NCI-H748 (cell line): ENCODE results near the gene CLDN22.

Source experiments
- DNase-seq: peaks from one replicate; lab custom pipeline; 2025; ENCODE audit not compliant: unreplicated experiment; lab: John Stamatoyannopoulos, UW

Gene CLDN22

GRCh38 chr4:183320211-183321059, at the start of gene CLDN22:
CLDN22 (minus strand) TSS chr4:183320276; CDS start chr4:183320218, 58 bp downstream.
- DNase-seq: peak; percentile 48

- no peak for DNase-seq
Observed at GRCh38 chr4:183369073-183369472, 49.0 kb upstream of the CLDN22 start.

GRCh38 chr4:183366206-183366835, 46.2 kb upstream of the CLDN22 start:
- DNase-seq: no peak

- no peak for DNase-seq
Observed at GRCh38 chr4:183364025-183364424, 43.9 kb upstream of the CLDN22 start.

DNA sequence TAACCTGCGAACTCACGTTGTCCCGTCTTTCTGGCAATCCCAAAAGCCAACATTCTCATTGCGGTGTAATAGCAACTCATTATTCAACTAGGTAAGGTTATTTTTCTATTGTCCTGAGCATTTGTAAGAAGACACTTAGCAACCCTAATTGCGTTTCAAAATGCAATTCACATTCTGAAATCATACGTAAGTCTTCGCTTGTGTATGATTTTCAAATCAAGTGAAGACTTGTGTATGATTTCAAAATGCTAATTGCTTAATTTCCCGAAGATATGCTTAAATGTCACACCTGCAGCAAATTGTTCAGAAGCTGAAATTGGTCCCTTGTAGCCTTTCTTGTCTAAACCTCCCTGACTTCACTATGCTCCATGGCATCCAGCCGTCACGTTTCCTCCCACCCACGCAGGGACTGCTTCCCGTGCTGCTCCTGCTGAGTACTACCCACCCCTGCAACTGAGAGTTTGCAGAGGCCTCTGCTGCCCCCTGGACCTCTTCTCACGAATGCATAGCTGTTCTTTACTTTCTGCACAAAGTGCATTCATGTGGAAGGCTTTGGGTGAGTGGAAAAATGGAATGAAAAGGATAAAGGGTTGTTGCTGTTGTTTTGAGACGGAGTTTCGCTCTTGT, 43.0 kb upstream of the CLDN22 start:
- no peak for DNase-seq

DNA sequence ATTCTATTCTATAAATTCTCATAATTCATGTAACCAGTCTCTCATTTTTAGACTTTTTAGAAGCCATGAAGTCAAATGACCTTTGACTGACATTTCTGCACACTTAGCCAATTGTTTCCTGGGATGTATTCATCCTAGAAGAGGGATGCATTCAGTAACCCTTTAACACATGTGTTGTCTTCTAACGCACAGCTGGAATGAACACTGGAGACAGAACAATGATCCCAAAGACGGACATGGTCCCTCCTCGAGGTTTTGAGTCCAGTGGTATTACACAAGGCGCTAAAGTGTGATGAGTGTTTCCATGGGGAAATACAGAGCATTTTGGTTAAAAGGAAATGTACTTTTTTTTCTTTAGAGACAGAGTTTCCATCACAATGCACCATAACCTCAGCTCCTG, 42.0 kb upstream of the CLDN22 start:
- no peak for DNase-seq

DNA sequence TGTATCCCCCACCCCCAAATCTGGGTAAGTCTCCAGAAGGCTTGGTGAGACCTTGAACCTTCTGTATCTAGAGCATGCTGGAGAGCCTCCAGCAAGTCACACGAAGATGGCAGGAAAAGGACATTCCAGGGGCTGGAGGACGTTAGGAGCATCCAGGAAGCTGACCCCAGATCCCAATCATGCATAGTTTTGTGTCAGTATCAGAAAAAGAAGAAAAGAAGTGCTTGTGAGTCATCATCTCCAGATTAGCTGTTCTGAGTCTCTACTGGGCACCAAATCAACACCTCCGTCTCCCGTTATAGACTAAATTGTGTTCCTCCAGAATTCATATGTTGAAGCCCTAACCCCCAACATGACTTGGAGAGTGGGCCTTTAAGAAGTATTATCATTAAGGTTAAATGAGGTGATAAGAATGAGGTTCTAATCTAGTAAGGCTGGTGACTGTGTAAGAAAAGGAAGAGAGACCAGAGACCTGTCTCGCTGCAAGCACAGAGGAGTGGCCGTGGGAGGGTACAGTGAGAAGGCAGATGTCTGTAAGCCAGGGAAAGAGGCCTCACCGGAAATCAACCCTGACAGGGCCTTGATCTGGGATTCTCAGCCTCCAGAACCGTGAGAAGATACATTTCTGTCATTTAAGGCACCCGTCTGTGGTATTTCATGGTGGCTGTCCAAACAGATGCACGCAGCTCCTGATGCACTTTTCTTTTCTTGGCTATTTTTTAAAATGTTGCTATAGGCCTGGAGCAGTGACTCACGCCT, 40.3 kb upstream of the CLDN22 start:
- DNase-seq: no peak

DNA sequence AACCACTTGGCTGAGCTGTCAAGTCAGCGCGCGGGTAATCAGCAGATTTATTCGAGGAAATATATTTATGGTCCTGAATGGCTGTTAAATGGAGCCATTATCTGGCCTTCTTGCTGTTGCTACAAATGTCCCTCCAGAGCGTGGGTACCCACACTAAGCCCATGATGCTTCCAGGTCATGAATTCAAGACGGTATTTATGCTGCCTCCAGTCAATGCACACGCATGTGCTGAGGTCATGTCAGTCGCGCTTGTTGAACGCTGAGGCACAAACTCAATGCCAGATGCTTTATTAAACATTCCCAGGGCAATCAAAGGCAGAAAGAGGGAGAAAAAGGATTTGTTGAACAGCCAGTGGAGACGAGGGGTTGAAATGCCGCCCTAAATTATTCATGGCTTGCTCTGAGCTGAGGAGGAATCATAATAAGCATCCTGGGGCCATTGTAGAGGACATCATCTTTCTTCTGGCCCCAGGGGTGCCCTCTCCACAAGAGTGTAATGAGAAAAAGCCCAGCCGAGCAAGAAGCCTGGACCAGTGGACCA, 38.2 kb upstream of the CLDN22 start:
- DNase-seq: no peak

DNA sequence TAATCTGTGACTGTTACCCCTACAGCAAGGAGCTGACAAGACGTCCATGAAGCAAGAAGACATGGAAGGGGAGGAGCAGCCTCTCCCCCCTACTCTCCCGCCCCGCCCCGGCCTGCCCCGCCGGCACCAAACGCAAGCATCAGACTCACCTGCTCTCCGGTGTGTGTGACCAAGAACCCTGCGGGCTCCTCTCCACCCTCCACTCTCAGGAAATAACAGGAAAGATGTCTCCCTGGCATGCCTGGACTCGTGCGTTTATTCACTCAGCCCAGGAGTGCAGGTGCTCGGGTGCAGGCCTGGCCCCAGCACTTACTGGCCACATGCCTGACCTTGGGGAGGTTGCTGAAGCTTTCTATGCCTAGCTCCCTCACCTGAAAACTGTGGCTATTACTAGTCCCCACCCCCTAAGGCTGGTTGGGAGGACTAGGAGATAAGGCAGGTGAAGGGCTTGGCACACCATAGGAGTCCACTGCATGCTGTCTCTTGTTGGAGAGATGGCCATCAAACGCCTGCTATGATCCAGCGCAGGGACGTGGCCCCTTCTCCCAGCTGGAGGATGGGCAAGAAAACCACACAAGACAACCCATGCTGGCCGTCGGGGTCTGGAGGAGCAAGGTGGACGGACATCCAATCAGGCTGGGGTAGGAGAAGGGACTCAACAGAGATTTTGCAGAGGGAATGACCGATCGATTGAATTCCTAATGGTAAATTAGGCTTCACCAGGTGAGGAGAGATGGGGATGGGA, 37.0 kb upstream of the CLDN22 start:
- peak; percentile 70 for DNase-seq

GRCh38 chr4:183356173-183356830, 36.2 kb upstream of the CLDN22 start:
- peak; percentile 32 for DNase-seq

DNA sequence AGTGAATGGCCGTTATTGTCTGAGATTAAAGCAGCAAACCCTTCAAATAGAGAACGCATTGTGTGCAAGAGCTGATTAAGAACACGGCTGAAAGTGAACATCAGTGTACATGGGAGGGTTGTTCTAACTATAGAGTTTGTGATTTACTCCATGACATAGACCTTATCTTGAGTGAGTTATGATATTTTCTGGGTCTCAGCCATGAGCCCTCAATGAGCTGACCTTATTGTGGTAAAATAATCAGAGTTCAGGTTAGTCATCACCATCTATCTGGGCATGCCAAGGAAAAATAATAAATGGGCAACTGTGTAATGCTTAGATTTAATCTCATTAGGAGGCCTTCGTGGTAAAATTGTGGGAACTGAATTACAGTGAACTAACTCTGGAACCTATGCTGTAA, 35.3 kb upstream of the CLDN22 start:
- DNase-seq: no peak

- DNase-seq: peak; percentile 81
Observed at GRCh38 chr4:183354219-183354618, 34.1 kb upstream of the CLDN22 start.

DNA sequence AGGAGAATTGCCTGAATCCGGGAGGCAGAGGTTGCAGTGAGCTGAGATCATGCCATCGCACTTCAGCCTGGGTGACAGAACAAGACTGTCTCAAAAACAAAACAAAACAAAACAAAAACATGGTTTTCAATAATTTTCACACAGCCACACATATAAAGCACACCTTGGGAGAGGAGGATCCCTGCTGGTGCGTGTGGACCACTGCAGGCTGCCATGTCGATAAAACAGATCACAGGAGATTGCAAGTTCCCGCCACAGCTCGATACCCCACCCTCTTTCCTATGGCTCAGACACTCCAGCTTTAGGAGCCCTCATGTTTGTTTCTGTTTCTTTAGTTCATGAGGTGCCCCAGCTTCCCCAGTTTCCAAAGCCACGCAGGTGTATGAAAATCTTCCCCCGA, 33.5 kb upstream of the CLDN22 start:
- DNase-seq: no peak

DNA sequence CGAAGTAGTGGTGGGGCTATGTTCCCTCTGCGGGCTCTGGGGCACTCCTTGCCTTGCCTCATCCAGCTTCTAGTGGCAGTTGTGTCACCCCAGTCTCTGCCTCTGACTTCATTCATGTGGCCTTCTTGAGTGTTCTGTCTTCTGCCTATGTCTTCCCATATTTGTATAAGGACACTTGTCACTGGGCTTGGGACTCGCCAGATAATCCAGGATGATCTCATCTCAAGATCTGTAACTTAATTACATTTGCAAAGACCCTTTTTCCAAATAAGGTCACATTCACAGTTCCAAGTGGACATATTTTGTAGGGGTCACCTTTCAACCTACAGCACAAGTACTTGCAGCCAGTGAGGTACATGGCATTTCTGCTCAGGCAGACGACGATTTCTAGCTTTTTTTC, 32.5 kb upstream of the CLDN22 start:
- DNase-seq: no peak

- DNase-seq: no peak
Observed at GRCh38 chr4:183350317-183351071, 30.4 kb upstream of the CLDN22 start.

- no peak for DNase-seq
Observed at GRCh38 chr4:183349673-183350072, 29.6 kb upstream of the CLDN22 start.

- no peak for DNase-seq
Observed at GRCh38 chr4:183348706-183349659, 28.9 kb upstream of the CLDN22 start.

DNA sequence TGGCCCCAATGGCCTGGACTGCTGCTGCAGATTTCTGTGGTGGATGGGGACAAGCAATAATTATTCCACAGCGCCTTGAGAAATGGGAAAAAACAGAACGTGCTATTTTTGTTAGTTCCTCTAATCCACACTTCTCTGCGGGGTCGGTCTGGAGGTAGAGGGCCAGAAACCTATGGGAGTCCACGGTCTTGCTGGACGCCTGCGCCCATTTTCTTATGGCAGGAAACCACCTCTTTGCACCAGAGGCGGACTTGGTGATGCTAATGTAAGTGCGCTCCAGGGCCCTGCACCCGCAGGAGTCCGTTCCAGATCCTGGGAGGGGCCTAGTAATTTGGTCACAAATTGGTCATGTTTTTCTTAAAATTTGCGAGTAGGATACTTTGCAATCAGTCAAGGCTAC, 28.1 kb upstream of the CLDN22 start:
- no peak for DNase-seq
